HUES6 (cell line): ENCODE data around the gene EDDM3A.
"Not testable (repeated sequence)": the region's sequence is repeated elsewhere in the genome, so short reads cannot be mapped to it uniquely, and the experiment has no call there.

Source experiments
- H3K27ac ChIP-seq: 2 replicates; pipeline ENCODE4 v1.7.0; 2013; ENCODE audit warnings: low read depth, mild to moderate bottlenecking, low read length, inconsistent platforms
- H3K27me3 ChIP-seq: 2 replicates; pipeline ENCODE4 v1.6.1; 2013; ENCODE audit warnings: low read length; ENCODE audit not compliant: control insufficient read depth, insufficient read depth
- H3K36me3 ChIP-seq: 2 replicates; pipeline ENCODE4 v1.6.1; 2013; ENCODE audit warnings: low read length; ENCODE audit not compliant: control insufficient read depth, insufficient read depth
- H3K4me1 ChIP-seq: 2 replicates; pipeline ENCODE4 v1.6.1; 2013; ENCODE audit warnings: low read length; ENCODE audit not compliant: control insufficient read depth, insufficient read depth
- H3K4me3 ChIP-seq: 2 replicates; pipeline ENCODE4 v1.5.1; 2013; ENCODE audit warnings: low read depth, low read length
- H3K9ac ChIP-seq: one replicate; pipeline ENCODE4 v1.6.1; 2013; ENCODE audit warnings: mild to moderate bottlenecking, low read length
- H3K9me3 ChIP-seq: 2 replicates; pipeline ENCODE4 v1.6.1; 2013; ENCODE audit warnings: low read depth, low read length; ENCODE audit not compliant: control insufficient read depth, insufficient read depth

The EDDM3A gene

DNA sequence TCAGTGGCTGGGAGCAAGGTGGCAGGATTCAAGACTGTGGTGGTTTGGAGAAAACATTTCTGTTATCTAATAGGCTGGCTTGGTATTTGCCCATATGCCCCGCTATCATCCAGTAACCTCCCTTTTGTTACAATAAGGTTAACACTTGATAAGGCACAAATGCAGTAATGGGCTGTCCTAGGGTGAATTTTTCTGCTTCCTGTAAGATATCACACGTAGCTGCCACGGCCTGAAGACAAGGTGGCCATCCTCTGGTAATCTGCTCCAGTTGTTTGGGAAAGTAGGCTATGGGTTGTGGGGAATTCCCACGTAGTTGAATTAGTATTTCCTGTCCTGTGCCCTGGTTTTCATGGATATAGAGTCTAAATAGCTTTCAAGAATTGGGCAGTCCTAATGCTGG lies 34.0 kb upstream of the EDDM3A start:
- Histone ChIP-seq H3K36me3 (no peaks in the 10 kb centered on the region), H3K9me3 (peaks cover 24% of the 10 kb centered on the region), H3K4me3 (no peak overlapping the region), H3K9ac (no peak overlapping the region), H3K4me1 (peaks cover 11% of the 10 kb centered on the region), H3K27ac (no peak overlapping the region), H3K27me3 (no peaks in the 10 kb centered on the region)

DNA sequence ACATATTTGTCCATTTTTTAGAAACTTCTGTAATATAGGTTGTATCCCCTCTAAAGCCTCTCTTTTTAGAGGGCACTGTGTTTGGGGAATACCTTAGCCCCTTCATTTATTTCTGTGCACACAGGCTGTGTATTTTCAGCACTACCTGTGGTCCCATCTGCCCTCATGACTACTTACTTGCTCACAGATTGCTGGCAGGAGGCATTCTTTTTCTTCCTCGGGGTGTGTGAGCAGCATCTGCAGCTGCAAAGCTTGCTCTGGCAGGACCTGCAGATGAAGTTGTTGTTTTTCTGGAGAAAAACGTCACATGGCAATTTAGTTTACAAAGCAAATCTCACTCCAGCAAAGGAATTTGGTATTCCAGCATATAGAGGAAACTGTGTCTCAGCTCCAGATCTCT lies 32.8 kb upstream of the EDDM3A start:
- H3K9ac ChIP-seq = no peak overlapping the region
- no peak overlapping the region for H3K4me3 ChIP-seq
- H3K36me3 ChIP-seq = no peaks in the 10 kb centered on the region
- H3K4me1 ChIP-seq = peaks cover 3% of the 10 kb centered on the region; the same call in 1 of the 2 replicates
- no peak overlapping the region for H3K27ac ChIP-seq
- H3K9me3 ChIP-seq = peaks cover 20% of the 10 kb centered on the region
- no peaks in the 10 kb centered on the region for H3K27me3 ChIP-seq

DNA sequence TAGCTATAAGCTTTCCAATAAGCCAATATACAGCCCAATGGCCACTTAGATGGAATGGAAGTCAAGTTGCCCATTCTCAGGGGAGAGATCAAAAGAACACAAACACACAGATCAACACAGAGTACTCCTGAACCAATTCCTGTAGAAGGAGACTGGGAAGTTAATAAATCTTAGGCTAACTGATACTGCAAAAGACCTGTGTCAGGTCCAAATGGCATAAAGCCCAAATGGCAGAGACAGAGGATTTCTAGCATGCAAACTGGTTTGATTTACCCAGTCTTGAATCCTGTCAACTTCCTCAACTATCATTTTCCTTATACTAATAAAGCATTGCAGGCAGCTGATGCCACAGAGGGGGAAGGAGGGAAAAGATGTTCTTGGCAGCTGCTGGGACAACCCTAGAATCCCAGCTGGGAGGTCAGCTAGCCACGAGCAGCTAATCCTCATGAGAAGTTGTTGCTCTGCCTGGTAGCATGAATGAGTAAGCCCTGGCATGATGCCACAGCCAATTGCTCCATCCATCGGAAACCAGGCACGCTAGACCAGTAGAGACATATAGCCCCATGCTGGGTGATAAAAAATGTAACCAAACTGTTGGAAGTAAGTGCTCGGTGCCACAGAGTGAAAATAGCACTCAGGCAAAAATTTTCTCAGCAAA lies 31.0 kb upstream of the EDDM3A start:
- Histone ChIP-seq H3K9ac (no peak overlapping the region), H3K9me3 (peaks cover 6% of the 10 kb centered on the region; the same call in 1 of the 2 replicates), H3K27ac (no peak overlapping the region), H3K4me3 (no peak overlapping the region), H3K4me1 (no peaks in the 10 kb centered on the region), H3K27me3 (no peaks in the 10 kb centered on the region), H3K36me3 (no peaks in the 10 kb centered on the region)

DNA sequence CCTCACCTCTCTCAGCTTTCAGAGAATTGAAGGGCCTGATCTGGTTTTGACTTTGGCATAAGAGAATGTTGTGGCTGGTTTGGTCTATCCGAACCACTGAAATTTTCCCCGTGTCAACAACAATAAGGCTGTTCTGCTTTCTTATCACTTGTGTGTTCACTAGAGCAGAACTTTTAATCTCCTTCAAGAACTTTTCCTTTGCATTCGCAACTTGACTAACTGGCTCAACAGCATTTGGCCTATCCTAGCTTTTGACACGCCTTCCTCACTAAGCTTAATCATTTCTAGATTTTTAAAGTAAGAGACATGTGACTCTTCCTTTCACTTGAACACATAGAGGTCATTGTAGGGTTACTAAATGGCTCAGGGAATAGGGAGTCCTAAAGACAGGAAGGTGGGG lies 25.9 kb upstream of the EDDM3A start:
- H3K9ac ChIP-seq = no peak overlapping the region
- H3K27ac ChIP-seq = no peak overlapping the region
- no peaks in the 10 kb centered on the region for H3K4me1 ChIP-seq
- H3K4me3 ChIP-seq = no peak overlapping the region
- H3K9me3 ChIP-seq = peaks cover 4% of the 10 kb centered on the region; the same call in 1 of the 2 replicates
- no peaks in the 10 kb centered on the region for H3K36me3 ChIP-seq
- H3K27me3 ChIP-seq = no peaks in the 10 kb centered on the region

DNA sequence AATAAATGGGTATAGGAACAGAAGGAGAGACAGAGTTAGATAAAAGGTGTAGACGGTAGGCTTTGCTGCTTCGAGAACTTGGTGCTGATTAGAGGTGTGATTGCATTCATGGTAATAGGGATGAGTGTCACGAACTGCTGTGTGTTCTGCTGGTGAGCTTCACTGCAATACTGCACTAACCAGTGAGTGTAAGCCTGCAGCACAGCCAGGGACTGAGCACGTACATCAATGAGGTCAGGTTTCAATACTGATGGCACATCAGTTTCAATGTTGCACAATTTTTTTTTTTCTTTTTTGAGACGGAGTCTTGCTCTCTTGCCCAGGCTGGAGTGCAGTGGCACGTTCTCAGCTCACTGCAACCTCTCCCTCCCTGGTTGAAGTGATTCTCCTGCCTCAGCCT lies 24.9 kb upstream of the EDDM3A start:
- no peak overlapping the region for H3K4me3 ChIP-seq
- no peaks in the 10 kb centered on the region for H3K27me3 ChIP-seq
- no peak overlapping the region for H3K9ac ChIP-seq
- no peaks in the 10 kb centered on the region for H3K4me1 ChIP-seq
- peaks cover 4% of the 10 kb centered on the region; the same call in 1 of the 2 replicates for H3K9me3 ChIP-seq
- no peak overlapping the region for H3K27ac ChIP-seq
- H3K36me3 ChIP-seq = no peaks in the 10 kb centered on the region

DNA sequence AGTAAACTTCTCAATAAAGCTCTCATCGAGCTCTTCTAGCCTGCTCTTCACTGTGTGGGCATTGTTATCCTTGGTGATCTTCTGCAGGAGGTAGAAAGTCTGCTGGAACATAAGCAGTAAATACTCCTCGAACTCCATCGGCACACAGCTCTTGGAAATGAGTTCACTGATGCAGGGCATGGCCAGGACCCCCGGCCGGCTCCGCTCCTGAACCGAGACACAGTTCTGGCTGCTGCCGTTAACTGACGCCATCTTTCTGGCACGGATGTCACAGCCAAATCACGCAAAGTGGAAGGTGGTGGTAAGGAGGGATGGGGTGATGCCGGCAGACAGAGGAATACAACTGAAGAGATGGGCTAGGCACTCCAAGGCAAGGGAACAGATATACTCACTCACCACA lies 23.7 kb upstream of the EDDM3A start:
- H3K36me3 ChIP-seq = no peaks in the 10 kb centered on the region
- H3K9ac ChIP-seq = no peak overlapping the region
- H3K27me3 ChIP-seq = no peaks in the 10 kb centered on the region
- H3K9me3 ChIP-seq = peaks cover under 1% of the 10 kb centered on the region; the same call in 1 of the 2 replicates
- no peaks in the 10 kb centered on the region for H3K4me1 ChIP-seq
- H3K27ac ChIP-seq = no peak overlapping the region
- no peak overlapping the region for H3K4me3 ChIP-seq

DNA sequence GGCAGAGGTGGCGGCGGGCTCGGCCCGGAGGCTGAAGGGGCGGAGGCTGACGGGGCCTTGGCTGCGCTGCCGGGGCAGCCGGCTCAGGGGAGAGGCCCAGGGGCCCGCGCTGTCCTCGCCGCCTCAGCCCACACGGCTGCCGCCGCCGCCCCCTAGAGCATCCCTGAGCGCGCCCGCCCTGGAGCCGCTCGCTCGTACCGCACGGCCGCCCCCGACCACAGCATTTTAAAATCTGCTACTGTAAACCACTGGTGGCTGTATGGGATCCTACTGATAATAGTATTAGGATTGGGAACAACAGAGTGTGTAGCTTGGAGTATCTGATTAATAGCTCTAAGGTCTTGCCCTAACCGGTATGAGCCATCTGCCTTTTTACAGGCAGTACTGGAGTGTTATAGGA lies 22.2 kb upstream of the EDDM3A start:
- no peaks in the 10 kb centered on the region for H3K27me3 ChIP-seq
- no peak overlapping the region for H3K9ac ChIP-seq
- no peak overlapping the region for H3K27ac ChIP-seq
- no peaks in the 10 kb centered on the region for H3K4me1 ChIP-seq
- H3K4me3 ChIP-seq = no peak overlapping the region
- H3K9me3 ChIP-seq = no peaks in the 10 kb centered on the region
- no peaks in the 10 kb centered on the region for H3K36me3 ChIP-seq

DNA sequence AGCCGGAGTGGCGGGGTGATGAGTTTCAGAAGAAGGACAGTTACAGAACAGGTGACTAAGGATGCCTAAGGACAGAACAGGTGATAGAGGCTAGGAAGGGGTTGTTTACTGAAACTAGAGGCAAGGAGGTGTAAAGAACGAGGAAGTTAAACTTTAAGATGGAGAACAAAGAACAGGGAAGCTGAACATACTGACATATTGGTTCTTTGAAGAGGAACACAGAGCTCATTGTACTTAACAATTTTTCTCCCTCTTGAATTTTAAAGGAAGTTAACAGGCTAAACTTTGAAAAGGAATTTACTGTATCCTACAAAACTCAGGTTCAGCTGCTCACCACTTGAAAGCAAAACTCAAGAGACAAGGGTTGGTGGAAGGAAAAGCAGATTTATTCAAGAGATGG lies 19.6 kb upstream of the EDDM3A start:
- not testable (repeated sequence) for H3K27ac ChIP-seq, H3K36me3 ChIP-seq, H3K4me3 ChIP-seq, H3K9me3 ChIP-seq, H3K27me3 ChIP-seq, H3K4me1 ChIP-seq, H3K9ac ChIP-seq

DNA sequence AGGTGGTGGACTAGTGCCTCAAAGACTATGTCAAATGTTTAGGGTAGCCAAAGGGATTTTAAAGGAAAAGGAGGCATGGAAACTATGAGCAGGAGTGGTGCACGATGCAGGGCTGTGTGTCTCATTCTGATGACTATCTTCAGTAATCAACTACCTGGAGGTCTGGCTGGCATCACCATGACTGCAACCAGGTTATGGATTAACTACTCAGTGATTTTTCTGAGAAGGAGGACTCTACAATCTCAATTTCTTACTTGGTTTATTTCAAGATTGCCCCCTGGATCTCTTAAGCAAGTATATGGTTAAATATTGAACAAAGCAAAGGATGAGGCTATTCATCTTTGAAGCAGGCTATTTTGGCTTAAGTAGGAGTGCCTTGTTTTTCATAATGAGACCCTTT lies 19.2 kb upstream of the EDDM3A start:
- no peaks in the 10 kb centered on the region for H3K9me3 ChIP-seq
- H3K9ac ChIP-seq = no peak overlapping the region
- H3K4me3 ChIP-seq = no peak overlapping the region
- H3K27me3 ChIP-seq = no peaks in the 10 kb centered on the region
- H3K36me3 ChIP-seq = no peaks in the 10 kb centered on the region
- no peaks in the 10 kb centered on the region for H3K4me1 ChIP-seq
- H3K27ac ChIP-seq = no peak overlapping the region

DNA sequence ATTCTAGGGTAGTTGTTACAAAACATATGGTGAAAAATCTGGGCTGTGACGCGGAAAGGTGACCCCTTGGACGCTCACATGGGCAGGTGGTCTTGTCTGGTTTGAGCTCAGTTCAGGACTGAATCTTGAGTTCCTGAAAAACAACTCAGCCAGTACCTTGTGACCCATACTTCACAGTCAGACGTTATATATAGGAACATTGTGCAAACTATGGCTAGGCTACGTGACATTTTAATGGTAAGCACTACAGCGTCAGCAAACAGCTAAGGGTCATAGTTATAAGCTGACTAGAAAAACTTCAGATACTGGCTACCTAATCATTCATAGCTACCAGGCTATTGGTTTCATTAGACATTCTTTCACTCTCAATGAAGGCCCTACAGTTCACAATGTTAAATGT lies 14.8 kb upstream of the EDDM3A start:
- no peak overlapping the region for H3K27ac ChIP-seq
- H3K9me3 ChIP-seq = no peaks in the 10 kb centered on the region
- no peaks in the 10 kb centered on the region for H3K36me3 ChIP-seq
- no peak overlapping the region for H3K9ac ChIP-seq
- H3K4me1 ChIP-seq = peaks cover 3% of the 10 kb centered on the region; the same call in 1 of the 2 replicates
- H3K27me3 ChIP-seq = no peaks in the 10 kb centered on the region
- no peak overlapping the region for H3K4me3 ChIP-seq

DNA sequence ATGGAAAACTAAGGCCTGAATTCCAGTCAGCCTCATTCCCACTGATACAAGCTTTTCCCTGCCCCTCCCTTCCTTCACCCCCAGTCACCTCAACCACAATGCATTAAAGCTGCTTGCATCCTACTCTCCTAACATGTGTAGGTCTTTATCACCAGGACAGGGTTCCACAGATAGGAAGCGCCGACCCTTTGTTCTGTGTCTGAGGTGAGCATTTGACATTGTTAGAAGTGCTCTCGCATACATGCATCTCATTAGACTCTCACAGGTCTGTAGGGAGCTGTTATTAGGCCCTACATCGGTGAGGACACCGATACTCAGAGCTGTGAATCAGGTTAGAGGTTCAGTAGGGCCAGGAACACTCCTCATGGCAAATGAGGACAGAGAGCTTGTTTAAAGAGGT lies 13.2 kb upstream of the EDDM3A start:
- no peaks in the 10 kb centered on the region for H3K9me3 ChIP-seq
- no peak overlapping the region for H3K4me3 ChIP-seq
- H3K27me3 ChIP-seq = no peaks in the 10 kb centered on the region
- no peaks in the 10 kb centered on the region for H3K36me3 ChIP-seq
- no peak overlapping the region for H3K9ac ChIP-seq
- H3K27ac ChIP-seq = no peak overlapping the region
- peaks cover 3% of the 10 kb centered on the region; the same call in 1 of the 2 replicates for H3K4me1 ChIP-seq
